HL-60/S4 (cell line): ENCODE measurements around the gene TLE5.
"Not testable (repeated sequence)": the region's sequence is repeated elsewhere in the genome, so short reads cannot be mapped to it uniquely, and the experiment has no call there.

Source experiments
- in situ Hi-C: fragments of 300-500 bp; cut with MboI; formaldehyde crosslinking; loops from 2 replicates; pipeline ENCODE4 v1.14.3; 2022; ENCODE audit warnings: low sequenced_read_pairs

Gene TLE5

DNA sequence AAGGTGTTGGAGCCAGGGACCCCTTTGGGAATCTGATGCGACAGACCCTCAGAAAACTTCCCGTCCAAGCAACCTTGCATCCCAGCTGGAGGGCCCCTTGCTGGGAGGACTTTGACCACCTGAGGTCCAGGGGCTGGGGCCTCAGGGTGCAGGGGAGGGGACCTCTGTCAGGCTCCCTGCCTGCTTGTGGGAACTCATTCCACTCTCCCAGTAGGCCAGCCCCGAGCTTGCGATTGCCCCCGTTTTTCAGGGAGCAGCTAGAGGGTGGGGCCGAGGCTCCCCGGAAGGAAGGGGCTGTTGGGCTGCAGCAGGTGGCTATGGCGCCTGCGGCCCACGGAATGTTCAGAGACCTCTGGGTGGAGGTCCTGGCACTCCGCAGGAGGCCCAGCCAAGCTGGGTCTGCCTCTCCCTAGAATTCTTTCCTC, 34.6 kb upstream of the TLE5 start:
- in situ Hi-C loops, result no loop called here

GRCh38 chr19:3096267-3096901, 34.1 kb upstream of the TLE5 start:
- in situ Hi-C loops, result no loop called here

DNA sequence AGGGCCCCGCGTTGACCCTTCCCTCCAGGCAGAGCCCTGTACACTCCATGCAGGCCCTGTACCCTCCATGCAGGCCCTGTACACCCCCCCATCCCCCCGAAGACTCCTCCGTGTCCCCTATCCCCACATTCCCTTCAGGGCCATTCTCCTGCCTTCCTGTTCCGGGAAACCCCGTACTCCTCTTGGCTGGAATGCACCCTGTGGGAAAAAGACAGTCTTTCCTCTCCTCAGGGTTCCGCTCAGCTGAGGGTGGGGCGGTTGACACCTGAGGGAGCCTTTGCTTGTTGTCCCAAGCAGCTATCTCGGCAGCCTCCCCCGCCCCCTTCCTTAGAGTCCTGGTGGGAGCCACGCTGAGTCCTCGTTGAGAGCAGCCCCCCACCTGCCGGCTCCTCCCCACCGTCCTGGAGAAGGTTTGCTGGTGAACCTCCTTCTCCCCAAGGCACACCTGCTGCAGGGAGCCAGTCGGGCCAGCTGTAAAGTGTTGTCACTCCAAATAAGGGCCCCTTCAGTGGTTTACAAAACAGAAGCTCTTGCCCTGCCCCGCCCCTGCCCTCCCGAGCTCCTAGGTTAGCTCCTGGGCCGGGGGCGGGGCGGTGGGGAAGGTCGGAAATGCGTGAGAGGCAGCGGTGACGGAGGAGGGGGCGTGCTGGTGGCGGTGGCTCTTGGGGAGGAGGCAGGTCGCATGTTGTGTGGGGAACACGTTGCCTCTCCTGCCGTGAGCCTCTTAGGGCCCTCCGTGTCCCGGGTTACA, 33.3 kb upstream of the TLE5 start:
- in situ Hi-C loops, result no loop called here

DNA sequence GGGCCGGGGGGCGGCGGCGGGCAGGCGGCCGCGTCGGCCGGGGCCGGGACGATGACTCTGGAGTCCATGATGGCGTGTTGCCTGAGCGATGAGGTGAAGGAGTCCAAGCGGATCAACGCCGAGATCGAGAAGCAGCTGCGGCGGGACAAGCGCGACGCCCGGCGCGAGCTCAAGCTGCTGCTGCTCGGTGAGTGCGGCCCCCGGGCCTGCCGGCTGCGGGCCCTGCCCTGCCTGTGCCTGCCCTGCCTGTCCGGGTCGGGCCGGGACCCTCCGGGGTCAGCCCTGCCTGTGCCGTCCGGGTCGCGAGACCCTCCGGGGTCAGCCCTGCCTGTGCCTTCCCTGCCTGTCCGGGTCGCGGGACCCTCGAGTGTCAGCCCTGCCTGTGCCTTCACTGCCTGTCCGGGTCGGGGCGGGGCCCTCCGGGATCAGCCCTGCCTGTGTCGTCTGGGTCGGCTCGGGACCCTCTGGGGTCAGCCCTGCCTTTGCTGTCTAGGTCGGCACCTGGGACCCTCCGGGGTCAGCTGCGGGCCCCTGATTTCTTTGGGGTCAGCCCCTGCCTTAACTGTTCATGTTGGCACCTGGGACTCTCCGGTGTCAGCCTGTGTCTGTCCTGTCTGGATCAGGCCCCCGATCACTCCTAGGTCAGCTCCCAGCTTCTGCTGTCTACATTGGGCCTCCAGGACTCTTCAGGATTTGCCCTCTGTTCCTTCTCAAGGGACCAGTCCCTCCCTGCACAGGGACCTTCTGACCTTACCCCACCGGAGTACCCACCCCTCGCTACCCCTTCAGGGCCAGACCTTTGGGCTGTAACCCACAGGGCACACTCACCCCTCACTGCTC, 32.5 kb upstream of the TLE5 start:
- in situ Hi-C loops, result no loop called here

DNA sequence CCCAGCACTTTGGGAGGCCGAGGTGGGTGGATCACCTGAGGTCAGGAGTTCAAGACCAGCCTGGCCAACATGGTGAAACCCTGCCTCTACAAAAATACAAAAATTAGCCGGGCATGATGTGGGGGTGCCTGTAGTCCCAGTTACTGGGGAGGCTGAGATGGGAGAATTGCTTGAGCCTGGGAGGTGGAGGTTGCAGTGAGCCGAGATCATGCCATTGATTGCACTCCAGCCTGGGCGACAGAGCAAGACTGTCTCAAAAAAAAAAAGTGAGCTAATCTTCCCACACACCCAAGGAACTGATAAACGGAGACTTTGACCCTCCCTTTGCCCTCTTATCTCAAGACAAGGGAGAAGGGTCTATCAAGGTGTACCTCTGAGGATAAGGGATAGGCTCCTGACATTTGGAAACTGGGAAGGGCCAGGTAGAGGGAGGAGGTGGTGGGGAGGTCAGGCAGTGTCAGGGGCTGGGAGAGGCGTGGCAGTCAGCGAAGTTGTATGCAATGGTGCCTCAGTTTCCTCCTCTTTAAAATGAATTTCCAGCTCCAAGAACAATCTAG, 27.1 kb upstream of the TLE5 start:
- in situ Hi-C loops, result not testable (repeated sequence)

GRCh38 chr19:3087769-3088168, 25.5 kb upstream of the TLE5 start:
- in situ Hi-C loops, result no loop called here

DNA sequence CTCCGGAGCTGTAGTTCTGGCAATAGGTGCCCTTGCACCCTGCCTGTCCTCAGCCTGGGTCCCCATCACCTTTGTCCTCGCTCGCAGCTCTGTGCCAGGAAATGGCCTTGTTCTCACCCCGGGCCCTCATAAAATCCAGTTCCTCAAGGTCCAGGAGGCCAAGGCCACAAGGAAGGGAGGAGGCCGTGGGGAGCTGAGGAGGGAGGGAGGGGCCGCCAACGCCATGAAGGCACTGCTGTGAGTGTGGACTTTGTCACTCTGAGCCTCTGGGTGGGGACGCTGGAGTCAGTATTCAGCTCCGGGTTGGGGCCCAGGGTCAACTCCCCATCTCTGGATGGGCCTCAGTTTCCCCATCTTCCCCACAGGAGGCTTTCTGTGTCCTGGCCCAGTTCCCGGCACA, 22.6 kb upstream of the TLE5 start:
- in situ Hi-C loops, result no loop called here

- in situ Hi-C loops, result no loop called here
Measured at GRCh38 chr19:3083964-3084363, 21.7 kb upstream of the TLE5 start.

GRCh38 chr19:3082331-3082730, 20.0 kb upstream of the TLE5 start:
- in situ Hi-C loops, result no loop called here

DNA sequence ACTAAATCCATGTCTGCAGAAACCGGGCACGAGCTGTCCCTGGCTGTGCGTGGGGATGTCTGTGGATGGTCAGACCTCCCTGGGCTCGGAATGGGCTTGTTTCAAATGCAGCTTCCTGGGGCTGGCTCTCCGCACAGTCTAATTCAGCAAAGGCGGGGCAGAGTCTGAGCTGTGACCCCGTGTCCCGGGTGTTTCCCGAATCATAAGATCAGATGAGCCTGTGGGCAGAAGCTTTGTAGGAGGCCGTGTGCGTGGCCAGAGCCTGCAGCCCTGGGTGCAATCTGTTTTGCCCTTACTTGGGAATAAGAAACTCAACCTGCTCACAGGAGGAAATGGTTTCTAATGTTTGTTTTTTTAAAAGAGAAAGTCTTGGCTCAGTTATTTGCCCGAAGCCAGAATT, 18.0 kb upstream of the TLE5 start:
- in situ Hi-C loops, result no loop called here

DNA sequence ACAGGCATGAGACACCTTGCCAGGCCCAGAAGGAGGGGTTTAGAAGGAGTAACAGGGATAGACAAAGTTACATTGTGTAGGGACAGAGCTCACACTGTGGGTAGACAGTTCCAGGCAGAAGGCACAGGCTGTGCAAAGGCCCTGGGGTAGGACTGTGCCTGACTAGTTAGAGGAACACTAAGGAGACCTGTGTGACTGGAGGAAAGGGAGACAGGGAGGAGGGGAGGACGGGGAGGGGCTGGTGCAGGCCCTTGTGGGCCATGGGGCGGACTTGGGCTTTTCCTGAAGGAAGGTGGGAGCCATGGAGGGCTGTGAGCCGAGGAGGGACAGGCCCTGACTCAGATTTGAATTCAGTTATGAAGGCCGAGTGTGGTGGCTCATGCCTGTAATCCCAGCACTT, 17.3 kb upstream of the TLE5 start:
- in situ Hi-C loops, result no loop called here

DNA sequence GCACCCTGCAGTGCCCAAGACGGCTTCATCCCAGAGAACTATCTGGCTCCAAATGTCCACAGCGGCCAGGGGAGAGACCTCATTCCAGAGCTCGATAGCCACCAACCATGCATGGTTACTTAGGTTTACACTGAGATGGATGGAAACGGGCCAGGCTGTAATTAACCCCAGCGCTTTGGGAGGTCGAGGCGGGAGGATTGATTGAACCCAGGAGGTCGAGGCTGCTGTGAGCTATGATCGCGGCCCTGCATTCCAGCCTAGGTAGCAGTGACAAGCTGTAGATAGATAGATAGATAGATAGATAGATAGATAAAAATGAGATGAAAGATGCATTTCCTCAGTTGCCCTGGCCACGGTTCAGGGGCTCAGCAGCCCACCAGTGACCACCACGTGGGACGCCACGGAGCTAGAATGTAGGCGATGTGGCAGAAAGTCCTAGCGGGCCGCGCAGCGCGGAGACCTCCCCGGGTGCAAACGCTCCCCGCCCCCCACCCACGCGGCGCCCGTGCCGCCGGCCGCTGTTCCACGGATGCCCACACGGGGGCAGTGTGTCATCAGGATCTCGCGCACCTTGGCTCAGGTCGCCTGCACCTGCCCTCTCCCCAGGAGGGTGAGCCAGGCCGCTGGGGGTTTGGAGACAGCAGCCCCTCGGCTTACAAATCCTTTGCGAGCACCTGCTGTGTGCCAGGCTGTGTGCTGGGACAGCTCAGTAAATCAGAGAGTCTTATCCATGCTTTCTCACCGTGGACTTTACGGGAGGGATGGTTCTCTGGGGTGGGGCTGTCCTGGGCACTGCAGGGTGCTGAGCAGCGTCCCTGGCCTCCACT, 13.5 kb upstream of the TLE5 start:
- in situ Hi-C loops, result no loop called here

GRCh38 chr19:3073931-3074595, 11.8 kb upstream of the TLE5 start:
- in situ Hi-C loops, result no loop called here

DNA sequence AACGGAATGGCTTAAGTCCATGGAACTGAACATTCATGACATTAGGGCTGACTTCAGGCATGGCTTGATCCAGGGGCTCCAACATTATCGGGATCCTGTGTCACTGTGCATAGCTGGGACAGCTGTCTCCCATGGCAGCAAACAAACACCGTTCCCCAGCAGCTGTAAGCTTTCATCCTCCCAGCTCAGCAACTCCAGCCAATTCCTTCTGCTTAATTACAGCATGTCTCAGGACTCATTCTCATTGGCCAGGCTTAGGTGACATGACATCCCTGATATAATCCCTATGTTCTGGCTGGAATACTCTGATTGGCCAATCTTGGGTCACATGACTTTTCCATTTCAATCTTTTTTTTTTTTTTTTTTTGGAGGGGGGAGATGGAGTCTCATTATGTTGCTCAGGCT, 10.9 kb upstream of the TLE5 start:
- in situ Hi-C loops, result no loop called here

GRCh38 chr19:3071768-3072167, 9.5 kb upstream of the TLE5 start:
- in situ Hi-C loops, result no loop called here

DNA sequence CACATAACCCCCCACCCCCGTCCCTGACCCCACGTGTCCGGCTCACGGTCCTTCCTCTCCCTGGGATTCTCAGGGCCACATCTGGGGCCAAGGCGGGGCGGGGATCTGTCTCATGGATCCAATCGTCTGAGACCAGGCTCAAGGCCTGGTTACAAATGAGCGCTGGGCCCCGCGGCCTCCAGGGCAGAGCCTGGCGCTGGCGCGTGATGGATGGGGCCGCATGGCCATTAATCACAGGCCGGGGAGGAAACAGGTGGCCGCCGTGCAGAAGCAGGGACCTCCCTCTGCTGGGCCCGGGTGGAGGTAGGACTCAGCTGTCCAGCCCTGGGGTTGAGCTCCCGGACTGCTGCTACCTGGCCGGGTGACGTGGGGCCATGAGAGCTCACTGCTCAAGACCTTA, 5.8 kb upstream of the TLE5 start:
- in situ Hi-C loops, result no loop called here

DNA sequence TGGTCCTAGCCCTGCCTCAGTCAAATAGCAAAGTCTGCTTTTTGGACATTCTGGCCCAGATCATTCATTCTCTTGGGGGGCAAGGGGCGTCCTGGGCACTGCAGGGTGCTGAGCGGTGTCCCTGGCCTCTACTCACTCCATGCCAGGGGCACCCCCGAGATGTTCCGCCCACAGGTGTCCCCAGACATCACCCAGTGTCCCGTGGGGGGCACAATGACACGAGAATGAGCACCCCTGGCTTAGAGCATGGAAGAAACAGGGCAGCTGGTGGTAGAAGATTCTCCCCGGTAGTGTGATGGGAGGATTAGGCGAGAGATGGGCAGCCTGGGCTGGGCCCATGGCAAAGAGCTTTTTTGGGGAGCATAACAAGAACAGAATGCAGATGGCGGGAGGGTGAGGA, 5.3 kb upstream of the TLE5 start:
- in situ Hi-C loops, result no loop called here

- in situ Hi-C loops, result no loop called here
Measured at GRCh38 chr19:3066482-3067049, 4.3 kb upstream of the TLE5 start.

DNA sequence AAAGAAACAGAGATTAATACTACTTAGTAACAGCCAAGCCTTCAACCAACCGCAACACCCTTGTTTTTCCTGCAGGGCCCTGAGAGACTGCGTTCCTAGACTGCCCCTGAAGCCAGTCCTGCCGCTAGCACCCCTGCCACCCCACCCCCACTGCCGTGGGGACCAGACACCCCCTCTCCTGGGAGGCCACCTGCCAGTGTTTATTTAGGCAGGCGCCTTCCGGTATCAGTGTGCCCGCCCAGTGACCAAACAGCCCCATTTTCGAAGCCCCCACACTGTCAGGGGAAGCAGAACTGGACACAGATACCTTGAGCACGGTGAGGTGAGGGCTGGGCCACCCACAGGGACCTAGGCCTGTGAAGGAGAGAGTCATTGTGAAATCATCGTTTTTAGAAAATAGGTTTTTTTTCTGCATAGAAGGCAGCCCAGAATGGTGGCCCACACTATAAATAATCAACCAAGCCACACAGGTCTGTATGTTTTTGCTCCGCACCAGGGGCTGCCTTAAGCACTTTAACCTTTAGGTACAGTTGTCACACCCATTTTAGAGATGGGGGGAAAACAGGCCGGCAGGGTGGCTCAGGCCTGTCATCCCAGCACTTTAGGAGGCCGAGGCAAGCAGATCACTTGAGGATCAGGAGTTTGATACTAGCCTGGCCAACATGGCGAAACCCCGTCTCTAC, 3.5 kb upstream of the TLE5 start:
- in situ Hi-C loops, result no loop called here
